NCI-H1092 (cell line): Measurements from ENCODE around the gene VIPR1.
"Not testable (repeated sequence)": the region's sequence is repeated elsewhere in the genome, so short reads cannot be mapped to it uniquely, and the experiment has no call there.

Source experiments
- DNase-seq: peaks from one replicate; lab custom pipeline; 2025; lab: John Stamatoyannopoulos, UW

VIPR1 gene

GRCh38 chr3:42533161-42533897 lies 30.9 kb downstream of the VIPR1 start:
- no peak for DNase-seq

- DNase-seq: no peak
Observed at GRCh38 chr3:42535981-42536784, 33.7 kb downstream of the VIPR1 start.

DNA sequence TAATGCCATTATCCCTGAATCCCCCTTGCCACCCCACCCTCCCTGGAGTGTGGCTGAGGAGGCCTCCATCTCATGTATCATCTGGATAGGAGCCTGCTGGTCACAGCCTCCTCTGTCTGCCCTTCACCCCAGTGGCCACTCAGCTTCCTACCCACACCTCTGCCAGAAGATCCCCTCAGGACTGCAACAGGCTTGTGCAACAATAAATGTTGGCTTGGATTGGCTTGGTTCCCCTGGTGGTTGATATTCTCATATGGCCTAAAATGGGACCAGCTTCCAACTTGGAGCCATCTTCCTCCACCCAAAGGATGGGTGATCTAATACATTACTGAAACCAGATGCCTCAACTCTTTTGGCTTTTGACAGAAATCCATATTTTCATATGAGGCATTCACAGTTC lies 34.9 kb downstream of the VIPR1 start:
- no peak for DNase-seq

GRCh38 chr3:42539871-42540714 lies 37.6 kb downstream of the VIPR1 start:
- peak; percentile 1 for DNase-seq

GRCh38 chr3:42541079-42541478 lies 38.6 kb downstream of the VIPR1 start:
- DNase-seq: no peak

DNA sequence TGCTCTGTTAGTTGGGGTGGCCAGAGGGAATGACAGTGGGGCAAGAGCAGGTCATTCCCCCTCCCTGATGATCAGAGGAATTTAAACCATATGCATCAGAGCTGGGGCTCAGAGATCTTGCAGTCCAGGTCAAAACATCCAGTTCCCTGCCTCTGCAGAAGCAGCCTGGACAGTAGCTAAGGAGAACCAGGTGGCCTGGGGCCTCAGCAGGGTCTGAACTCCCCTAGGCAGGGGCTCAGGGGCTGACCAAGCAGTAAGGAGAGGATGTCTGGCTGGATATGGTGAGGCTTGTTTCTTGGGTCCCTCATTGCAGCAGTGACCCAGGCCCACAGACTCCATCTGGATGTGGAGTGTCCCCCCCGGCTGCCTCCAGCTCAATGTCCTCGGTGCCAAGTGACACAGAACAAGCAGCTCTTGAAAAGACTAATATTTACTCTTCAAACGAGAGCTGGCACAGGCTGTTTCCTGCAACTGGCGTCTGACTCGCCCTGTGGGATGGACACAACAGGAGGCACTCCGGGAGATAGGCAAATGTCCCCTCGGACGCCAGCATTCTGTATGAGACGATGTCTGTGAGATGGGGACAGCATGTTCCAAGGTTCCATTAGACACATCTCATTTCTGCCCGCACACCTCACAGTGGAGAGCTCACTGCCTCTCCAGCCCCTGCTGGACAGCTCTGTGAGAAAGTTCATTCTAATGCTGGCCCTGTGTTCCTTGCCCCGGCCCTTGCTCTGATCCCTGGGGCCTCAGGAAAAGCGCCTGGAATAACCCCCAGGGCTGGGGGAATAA lies 42.2 kb downstream of the VIPR1 start:
- peak; percentile 82 for DNase-seq

GRCh38 chr3:42545284-42545900 lies 42.9 kb downstream of the VIPR1 start:
- DNase-seq: no peak

DNA sequence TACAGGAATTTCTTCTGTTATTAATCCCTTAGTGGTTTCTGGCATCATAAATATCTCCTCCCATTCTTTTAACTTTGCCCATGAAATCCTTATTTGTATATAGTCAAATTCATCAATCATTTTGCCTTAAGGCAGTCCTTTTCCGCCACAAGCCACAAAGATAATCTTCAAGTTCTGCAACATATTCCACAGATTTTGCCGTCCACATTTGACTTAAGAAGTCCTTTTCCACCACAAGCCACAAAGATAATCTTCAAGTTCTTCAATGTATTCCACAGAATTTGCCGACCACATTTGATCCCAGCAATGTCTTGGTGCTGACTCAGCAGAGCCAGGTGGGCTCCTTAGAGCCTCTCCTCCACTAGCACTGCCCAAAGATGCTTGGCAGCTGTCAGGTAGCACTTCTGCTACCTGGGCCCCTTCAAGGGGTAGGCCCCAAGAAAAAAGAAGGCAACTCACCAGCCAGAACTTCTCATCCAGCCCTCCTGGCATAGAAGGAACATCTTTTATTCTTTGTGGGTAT lies 44.3 kb downstream of the VIPR1 start:
- no peak for DNase-seq

- peak; percentile 1 for DNase-seq
Observed at GRCh38 chr3:42547401-42547945, 45.0 kb downstream of the VIPR1 start.

GRCh38 chr3:42549131-42549530 lies 46.7 kb downstream of the VIPR1 start:
- DNase-seq: no peak

- no peak for DNase-seq
Observed at GRCh38 chr3:42550250-42550649, 47.8 kb downstream of the VIPR1 start.

DNA sequence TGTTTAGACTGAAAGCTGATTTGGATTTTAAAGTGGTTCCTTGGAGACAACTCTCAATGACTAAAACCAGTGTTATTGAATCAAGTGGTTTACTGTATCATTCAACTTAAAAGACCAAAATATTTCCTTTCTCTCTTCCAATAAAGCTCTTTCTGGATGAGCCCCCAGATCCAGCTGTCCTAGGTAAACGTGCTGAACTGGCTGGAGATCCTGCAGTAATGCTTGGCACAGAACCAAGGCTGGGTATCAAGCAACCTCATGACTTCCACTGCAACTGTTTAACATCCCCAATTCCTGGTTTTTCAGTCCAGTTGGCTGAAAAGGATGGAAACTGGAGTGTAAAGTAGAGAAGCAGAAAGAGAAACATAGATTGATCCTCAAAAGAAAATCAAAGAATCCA lies 50.4 kb downstream of the VIPR1 start:
- DNase-seq: no peak

- DNase-seq: no peak
Observed at GRCh38 chr3:42556089-42556632, 53.7 kb downstream of the VIPR1 start.

DNA sequence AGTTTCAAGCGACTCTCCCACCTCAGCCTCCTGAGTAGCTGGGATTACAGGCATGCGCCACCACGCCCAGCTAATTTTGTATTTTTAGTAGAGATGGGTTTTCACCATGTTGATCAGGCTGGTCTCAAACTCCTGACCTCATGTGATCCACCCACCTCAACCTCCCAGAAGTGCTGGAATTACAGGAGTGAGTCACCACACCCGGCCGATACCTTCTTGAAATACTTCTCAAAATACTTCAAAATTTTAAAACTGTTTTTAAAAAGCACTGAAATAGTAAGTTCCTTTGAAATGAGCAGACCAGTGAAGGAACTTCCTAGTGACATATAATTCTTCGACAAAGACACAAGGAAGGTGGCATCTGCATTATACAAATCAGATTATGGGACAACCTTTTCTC lies 54.4 kb downstream of the VIPR1 start:
- not testable (repeated sequence) for DNase-seq

DNA sequence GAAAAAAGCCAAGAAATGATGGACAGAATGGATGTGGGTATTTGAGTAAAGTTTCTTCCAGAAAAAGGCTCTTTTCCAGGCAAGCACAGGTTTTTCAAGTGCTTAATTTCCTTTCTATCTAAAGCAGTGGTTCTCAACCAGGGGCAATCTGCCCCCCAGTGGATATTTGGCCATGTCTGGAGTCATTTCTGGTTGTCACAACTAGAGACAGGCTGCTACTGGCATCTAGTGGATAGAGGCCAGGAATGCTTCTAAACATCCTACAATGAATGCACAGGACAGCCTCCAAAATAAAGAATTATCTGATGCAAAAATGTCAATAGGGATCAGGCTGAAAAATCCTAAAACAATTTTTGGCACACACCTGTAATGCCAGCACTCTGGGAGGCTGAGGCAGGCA lies 55.4 kb downstream of the VIPR1 start:
- DNase-seq: no peak

- DNase-seq: no peak
Observed at GRCh38 chr3:42562047-42562907, 59.8 kb downstream of the VIPR1 start.

DNA sequence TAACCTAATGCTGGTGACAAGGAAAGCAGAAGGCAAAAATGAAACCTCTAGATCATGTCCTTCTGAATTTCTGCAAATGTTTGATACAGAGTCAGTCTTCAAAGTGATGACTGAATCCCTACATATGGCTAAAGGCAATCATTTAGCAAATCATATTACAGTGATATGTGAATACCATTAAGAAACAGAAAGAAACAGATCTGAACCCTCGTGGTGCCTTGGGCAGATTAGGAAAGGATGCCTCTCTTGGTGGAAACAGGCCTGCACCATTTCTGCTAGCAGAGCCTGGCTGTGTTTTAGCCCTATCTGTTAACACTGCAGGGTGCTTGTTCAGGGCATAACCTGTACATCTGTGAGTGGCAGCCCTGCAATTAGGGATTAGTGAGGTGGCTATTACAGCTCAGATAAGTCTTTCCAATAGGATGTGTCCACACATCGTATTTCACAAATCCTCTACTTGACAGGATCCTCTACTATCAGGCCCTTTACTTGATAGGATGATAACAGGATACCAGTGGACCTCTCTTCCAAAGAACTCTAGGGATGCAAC lies 67.2 kb downstream of the VIPR1 start:
- no peak for DNase-seq

GRCh38 chr3:42572278-42572677 lies 69.8 kb downstream of the VIPR1 start:
- DNase-seq: no peak

DNA sequence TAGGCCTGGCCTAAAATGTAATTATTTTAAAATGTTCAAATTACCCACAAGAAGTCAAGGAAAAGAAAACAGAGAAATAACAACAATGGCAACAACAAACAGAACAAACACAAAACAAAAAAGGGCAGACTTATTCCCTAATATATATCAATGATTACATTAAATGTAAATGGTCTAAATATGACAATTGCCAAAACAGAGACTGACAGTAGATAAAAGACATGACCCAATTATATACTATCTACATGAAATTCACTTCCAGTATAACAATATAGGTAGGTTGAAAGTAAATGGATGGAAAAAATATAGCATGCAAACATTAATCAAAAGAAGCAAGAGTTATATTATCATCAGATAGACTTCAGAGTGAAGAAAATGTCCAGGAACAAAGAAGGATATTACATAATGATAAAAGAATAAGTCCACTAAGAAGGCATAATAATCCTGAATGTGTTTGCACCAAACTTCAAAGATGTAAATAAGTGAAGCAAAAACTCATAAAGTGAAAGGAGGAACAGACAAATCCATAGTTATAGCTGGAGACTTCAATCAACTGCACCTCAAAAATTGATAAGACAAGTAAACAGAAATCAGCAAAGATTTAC lies 72.8 kb downstream of the VIPR1 start:
- DNase-seq: no peak
